H9 (cell line): Measurements from ENCODE around the gene CHN2. TPM values are rescaled to one million over a fixed set of nuclear protein-coding genes. Genes with fewer than 3 reads are reported as not detected.

Experiments
- DNase-seq: peaks from one replicate; pipeline ENCODE4 v3.0.0-alpha.2; 2017
- H2AFZ ChIP-seq: one replicate; pipeline ENCODE4 v1.6.1; 2013; ENCODE audit warnings: mild to moderate bottlenecking, low read length, control low read depth, moderate library complexity
- H2AK5ac ChIP-seq: 2 replicates; pipeline ENCODE4 v1.6.1; 2013; ENCODE audit warnings: low read length, control low read depth, mixed read lengths; ENCODE audit not compliant: insufficient read length
- H2BK120ac ChIP-seq: one replicate; pipeline ENCODE4 v1.6.1; 2013; ENCODE audit warnings: low read depth, mild to moderate bottlenecking, low read length, control low read depth, inconsistent platforms; ENCODE audit not compliant: poor library complexity, severe bottlenecking
- H2BK12ac ChIP-seq: 2 replicates; pipeline ENCODE4 v1.6.1; 2013; ENCODE audit warnings: low read length, control low read depth, mixed read lengths, low read depth; ENCODE audit not compliant: insufficient read length
- H2BK15ac ChIP-seq: 2 replicates; pipeline ENCODE4 v1.6.1; 2013; ENCODE audit warnings: low read depth, low read length, control low read depth
- H2BK20ac ChIP-seq: one replicate; pipeline ENCODE4 v1.6.1; 2013; ENCODE audit warnings: low read depth, mild to moderate bottlenecking, low read length, control low read depth, inconsistent platforms; ENCODE audit not compliant: poor library complexity, severe bottlenecking
- H2BK5ac ChIP-seq: 2 replicates; pipeline ENCODE4 v1.6.1; 2013; ENCODE audit warnings: low read length, control low read depth, mixed read lengths; ENCODE audit not compliant: insufficient read length
- H3K14ac ChIP-seq: 2 replicates; pipeline ENCODE4 v1.6.1; 2013; ENCODE audit warnings: low read length, control low read depth; ENCODE audit not compliant: insufficient read depth
- H3K18ac ChIP-seq: 2 replicates; pipeline ENCODE4 v1.6.1; 2013; ENCODE audit warnings: low read depth, mild to moderate bottlenecking, mixed read lengths, low read length, control low read depth; ENCODE audit not compliant: insufficient read length
- H3K23ac ChIP-seq: 2 replicates; pipeline ENCODE4 v1.6.1; 2013; ENCODE audit warnings: low read length, control low read depth, mixed read lengths, low read depth; ENCODE audit not compliant: insufficient read length
- H3K23me2 ChIP-seq: 2 replicates; pipeline ENCODE4 v1.6.1; 2013; ENCODE audit warnings: low read depth, mild to moderate bottlenecking, mixed read lengths, low read length, control low read depth; ENCODE audit not compliant: insufficient read length, poor library complexity, severe bottlenecking
- H3K27ac ChIP-seq: 2 replicates; pipeline ENCODE4 v1.5.1; 2013; ENCODE audit warnings: low read length, control low read depth, mixed read lengths, low read depth; ENCODE audit not compliant: insufficient read length
- H3K27me3 ChIP-seq: 2 replicates; pipeline ENCODE4 v1.6.1; 2013; ENCODE audit warnings: low read length, control low read depth, inconsistent platforms; ENCODE audit not compliant: insufficient read depth
- H3K4ac ChIP-seq: 2 replicates; pipeline ENCODE4 v1.6.1; 2013; ENCODE audit warnings: low read depth, mild to moderate bottlenecking, control low read depth, inconsistent platforms, low read length, moderate library complexity
- H3K4me1 ChIP-seq: 2 replicates; pipeline ENCODE4 v1.6.1; 2013; ENCODE audit warnings: low read length, control low read depth, inconsistent platforms; ENCODE audit not compliant: insufficient read depth
- H3K4me2 ChIP-seq: 2 replicates; pipeline ENCODE4 v1.6.1; 2013; ENCODE audit warnings: low read length, control low read depth, mixed read lengths; ENCODE audit not compliant: insufficient read length, insufficient read depth
- H3K56ac ChIP-seq: 2 replicates; pipeline ENCODE4 v1.6.1; 2013; ENCODE audit warnings: low read depth, mild to moderate bottlenecking, mixed read lengths, low read length, control low read depth; ENCODE audit not compliant: insufficient read length
- H3K79me1 ChIP-seq: 2 replicates; pipeline ENCODE4 v1.6.1; 2013; ENCODE audit warnings: low read depth, mild to moderate bottlenecking, moderate library complexity, low read length, control low read depth, inconsistent platforms; ENCODE audit not compliant: insufficient read depth, poor library complexity, severe bottlenecking
- H3K79me2 ChIP-seq: 2 replicates; pipeline ENCODE4 v1.6.1; 2013; ENCODE audit warnings: low read length, control low read depth, inconsistent platforms; ENCODE audit not compliant: insufficient read depth
- H3K9ac ChIP-seq: 2 replicates; pipeline ENCODE4 v1.6.1; 2013; ENCODE audit warnings: low read length, control low read depth, mixed read lengths; ENCODE audit not compliant: insufficient read length; ENCODE audit errors: extremely low read depth
- H3K9me3 ChIP-seq: one replicate; pipeline ENCODE4 v1.6.1; 2013; ENCODE audit warnings: low read depth, low read length, inconsistent platforms; ENCODE audit not compliant: control insufficient read depth
- H3T11ph ChIP-seq: one replicate; pipeline ENCODE4 v1.6.1; 2013; ENCODE audit warnings: mild to moderate bottlenecking, low read length, control low read depth, inconsistent platforms
- H4K20me1 ChIP-seq: one replicate; pipeline ENCODE4 v1.6.1; 2013; ENCODE audit not compliant: control insufficient read depth, insufficient read length, insufficient read depth
- H4K5ac ChIP-seq: 2 replicates; pipeline ENCODE4 v1.6.1; 2013; ENCODE audit warnings: low read depth, mild to moderate bottlenecking, mixed read lengths, low read length, control low read depth; ENCODE audit not compliant: insufficient read length
- H4K8ac ChIP-seq: replicated peaks from 2 replicates; pipeline ENCODE4 v1.6.1; 2013; ENCODE audit warnings: low read length, control low read depth, mixed read lengths, low read depth; ENCODE audit not compliant: insufficient read length
- H4K91ac ChIP-seq: 2 replicates; pipeline ENCODE4 v1.6.1; 2013; ENCODE audit warnings: low read depth, mild to moderate bottlenecking, moderate library complexity, mixed read lengths, low read length, control low read depth; ENCODE audit not compliant: insufficient read length
- H3K27ac Mint-ChIP-seq, 3 experiments: 2 replicates in 2 of 3; 3 replicates in 1 of 3; pipeline ENCODE4 v1.8.0; 2020 to 2021; ENCODE audit warnings: mixed read lengths in 3 of 3, mild to moderate bottlenecking in 1 of 3, moderate library complexity in 1 of 3
- H3K27me3 Mint-ChIP-seq: 2 replicates; pipeline ENCODE4 v1.8.0; 2021; ENCODE audit warnings: low read depth, mild to moderate bottlenecking, moderate library complexity, mixed read lengths
- H3K36me3 Mint-ChIP-seq, 3 experiments: 2 replicates in 2 of 3; 3 replicates in 1 of 3; pipeline ENCODE4 v1.8.0; 2020 to 2021; ENCODE audit warnings: low read depth in 3 of 3, mixed read lengths in 3 of 3; ENCODE audit not compliant: insufficient read depth in 1 of 3
- H3K4me1 Mint-ChIP-seq, 2 experiments: 2 replicates each; pipeline ENCODE4 v1.8.0; 2020; ENCODE audit warnings: mixed read lengths in 2 of 2
- H3K4me3 Mint-ChIP-seq, 2 experiments: 2 replicates in 1 of 2; 3 replicates in 1 of 2; pipeline ENCODE4 v1.8.0; 2020 to 2021; ENCODE audit warnings: mild to moderate bottlenecking in 2 of 2, mixed read lengths in 2 of 2, moderate library complexity in 1 of 2
- H3K9me3 Mint-ChIP-seq, 2 experiments: 2 replicates in 1 of 2; 3 replicates in 1 of 2; pipeline ENCODE4 v1.8.0; 2020; ENCODE audit warnings: mild to moderate bottlenecking in 2 of 2, mixed read lengths in 2 of 2, moderate library complexity in 1 of 2
- WGBS: extraction: QIAGEN DNeasy Blood & Tissue Kit; methylation state at CpG from one replicate; pipeline ENCODE4 v1.1.7; 2013; ENCODE audit warnings: missing lambda C conversion rate, low lambda C conversion rate, mixed read lengths; ENCODE audit not compliant: insufficient read length; ENCODE audit errors: extremely low coverage; 5-methylcytosine and 5-hydroxymethylcytosine counted together
- total RNA-seq: library from RNA; stranded (reverse); gene quantifications from 2 replicates; pipeline ENCODE4 v1.2.1, GENCODE V29; 2021
- TF ChIP-seq, protein P1 (sequence below): fragments of 200-600 bp; sonication (generic); conservative IDR thresholded peaks from 3 replicates; pipeline ENCODE4 v1.8.0; 2021; ENCODE audit warnings: antibody characterized with exemption, mild to moderate bottlenecking

CHN2 gene
- total RNA-seq, 1 experiment from 2014 or later = 3.3 TPM

DNA sequence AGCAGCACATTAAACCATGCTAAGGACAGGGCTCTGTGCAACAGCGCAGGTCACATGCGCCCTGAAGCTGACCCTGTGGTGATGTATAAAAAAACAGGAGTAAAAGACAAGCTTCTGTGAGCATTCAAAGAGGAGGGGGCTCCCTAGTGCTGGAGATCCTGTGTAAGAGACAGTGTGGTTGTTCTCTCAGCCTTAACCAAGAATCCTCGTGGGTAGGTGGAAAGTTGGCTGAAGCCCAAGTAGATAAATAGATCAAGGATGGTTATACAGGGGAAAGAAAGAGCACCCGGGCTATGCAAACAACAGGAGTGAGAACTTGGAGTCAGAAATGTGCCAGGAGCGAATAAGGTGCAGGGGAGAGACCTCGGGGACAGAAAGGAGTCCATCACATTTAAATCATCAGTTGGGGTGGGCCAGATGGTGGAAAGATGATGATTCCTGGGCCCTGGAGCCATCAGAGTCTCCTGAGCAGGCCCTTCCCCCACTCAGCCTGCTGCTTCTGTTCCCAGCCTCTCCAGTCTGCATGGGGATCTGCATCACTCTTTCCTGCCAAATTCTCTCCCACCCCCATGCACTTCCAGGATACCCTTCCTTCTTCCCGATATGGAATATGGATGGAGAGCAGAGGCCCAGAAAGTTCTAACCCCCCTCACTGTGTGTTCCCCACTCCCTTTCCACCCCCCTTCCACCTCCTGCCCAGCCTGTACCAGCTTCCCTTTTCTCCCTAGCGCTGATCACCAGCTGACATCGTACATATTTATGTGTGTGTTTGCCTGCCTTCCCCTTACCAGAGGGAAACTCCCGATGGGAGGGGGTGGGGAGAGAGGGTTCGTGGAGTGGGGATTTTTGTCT is 291.0 kb downstream of the CHN2 start:
- Histone ChIP-seq H4K8ac (no peak overlapping the region), H4K5ac (no peak overlapping the region), H3K56ac (no peak overlapping the region), H2BK20ac (no peak overlapping the region), H3K79me1 (no peaks in the 10 kb centered on the region), H3K27ac (no peak overlapping the region), H3K23ac (no peak overlapping the region), H4K20me1 (no peaks in the 10 kb centered on the region), H3K9me3 (no peaks in the 10 kb centered on the region), H3T11ph (no peak overlapping the region), H3K4ac (no peak overlapping the region), H3K27me3 (no peaks in the 10 kb centered on the region), H2AK5ac (no peak overlapping the region), H3K18ac (no peak overlapping the region), H3K23me2 (no peaks in the 10 kb centered on the region), H2AFZ (no peak overlapping the region), H2BK12ac (no peak overlapping the region), H2BK15ac (no peak overlapping the region), H3K14ac (no peak overlapping the region), H3K4me1 (no peaks in the 10 kb centered on the region), H3K9ac (no peak overlapping the region), H2BK120ac (no peak overlapping the region), H4K91ac (no peak overlapping the region), H3K79me2 (no peaks in the 10 kb centered on the region), H3K4me2 (no peak overlapping the region), H2BK5ac (no peak overlapping the region)
- Mint-ChIP-seq H3K9me3 (no peaks in the 10 kb centered on the region), H3K27me3 (no peaks in the 10 kb centered on the region), H3K4me3 (no peak overlapping the region), H3K27ac (no peak overlapping the region), H3K36me3 (no peaks in the 10 kb centered on the region), H3K4me1 (peaks cover 16 to 28% of the 10 kb centered on the region in 2 experiments)
- TF ChIP-seq, protein P1, sequence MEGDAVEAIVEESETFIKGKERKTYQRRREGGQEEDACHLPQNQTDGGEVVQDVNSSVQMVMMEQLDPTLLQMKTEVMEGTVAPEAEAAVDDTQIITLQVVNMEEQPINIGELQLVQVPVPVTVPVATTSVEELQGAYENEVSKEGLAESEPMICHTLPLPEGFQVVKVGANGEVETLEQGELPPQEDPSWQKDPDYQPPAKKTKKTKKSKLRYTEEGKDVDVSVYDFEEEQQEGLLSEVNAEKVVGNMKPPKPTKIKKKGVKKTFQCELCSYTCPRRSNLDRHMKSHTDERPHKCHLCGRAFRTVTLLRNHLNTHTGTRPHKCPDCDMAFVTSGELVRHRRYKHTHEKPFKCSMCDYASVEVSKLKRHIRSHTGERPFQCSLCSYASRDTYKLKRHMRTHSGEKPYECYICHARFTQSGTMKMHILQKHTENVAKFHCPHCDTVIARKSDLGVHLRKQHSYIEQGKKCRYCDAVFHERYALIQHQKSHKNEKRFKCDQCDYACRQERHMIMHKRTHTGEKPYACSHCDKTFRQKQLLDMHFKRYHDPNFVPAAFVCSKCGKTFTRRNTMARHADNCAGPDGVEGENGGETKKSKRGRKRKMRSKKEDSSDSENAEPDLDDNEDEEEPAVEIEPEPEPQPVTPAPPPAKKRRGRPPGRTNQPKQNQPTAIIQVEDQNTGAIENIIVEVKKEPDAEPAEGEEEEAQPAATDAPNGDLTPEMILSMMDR = no peak
- DNase-seq = no peak
- no CpG with 5 or more reads among the region's 11 CpGs for WGBS
